ENCODE data around the gene IFNLR1. TPM values are rescaled to one million over a fixed set of nuclear protein-coding genes. Genes with fewer than 3 reads are reported as not detected.

IFNLR1 gene
- total and polyA plus RNA-seq, 9 of the 15 experiments (the other 6 are each of a cell fraction or from before 2014, with no cell fraction given), result not detected

GRCh38 chr1:24126672-24127023 lies 60.4 kb downstream of the IFNLR1 start (continued):
- TF ChIP-seq ZBTB40 (IDR thresholded peaks at IDR 0.05) (no peak), ZBTB40 (CRISPR knock-in tag; IDR thresholded peaks at IDR 0.05) (no peak), SIN3A (IDR thresholded peaks at IDR 0.05; ENCODE audit: borderline replicate concordance in 2 of 2, control insufficient read depth in 1 of 2, low read depth in 2 of 2, low read length in 2 of 2) (no peak), MEF2D (tag; conservative IDR thresholded peaks at IDR 0.05; ENCODE audit: low read depth) (no peak), NR0B1 (IDR thresholded peaks at IDR 0.05; ENCODE audit: partially characterized antibody) (no peak)

Measured in K562 (cell line).